Testis (tissue), 2 donors: ENCODE measurements around the gene ACBD3.

ENCODE experiments used
- POLR2A ChIP-seq: fragments of 450-650 bp; IDR thresholded peaks from one replicate; pipeline ENCODE4 v1.6.1; 2017; ENCODE audit warnings: antibody characterized with exemption, mild to moderate bottlenecking, moderate library complexity
- TF ChIP-seq, protein P1 (sequence below), 3 experiments: fragments of 450-650 bp in 2 of 3; fragments of 200-600 bp in 1 of 3; sonication (generic) in 1 of 3; IDR thresholded peaks; one replicate each; pipeline ENCODE4 v1.5.1; 2016 to 2019; ENCODE audit warnings: antibody characterized with exemption in 3 of 3, mild to moderate bottlenecking in 2 of 3, moderate library complexity in 1 of 3

DNA sequence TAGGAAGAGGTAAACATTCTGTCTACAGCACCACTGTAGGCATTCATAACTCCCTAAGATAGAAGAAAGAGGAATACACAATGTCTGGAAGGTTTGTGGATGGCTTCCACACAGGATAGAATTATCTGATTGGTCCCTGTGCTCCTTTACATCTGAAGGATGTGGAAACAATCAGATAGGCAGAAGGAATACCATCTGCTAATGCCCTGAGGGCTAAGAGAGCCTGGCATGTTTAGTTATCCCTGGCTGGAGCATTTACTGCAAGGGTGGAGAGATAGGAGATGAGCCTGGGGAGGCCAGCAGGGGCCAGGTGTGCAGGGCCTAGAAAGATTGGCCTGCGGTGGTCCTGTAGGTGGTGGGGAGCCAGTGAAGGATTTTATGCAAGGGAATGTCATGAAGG is 8.6 kb upstream of the ACBD3 start:
- TF ChIP-seq, protein P1, sequence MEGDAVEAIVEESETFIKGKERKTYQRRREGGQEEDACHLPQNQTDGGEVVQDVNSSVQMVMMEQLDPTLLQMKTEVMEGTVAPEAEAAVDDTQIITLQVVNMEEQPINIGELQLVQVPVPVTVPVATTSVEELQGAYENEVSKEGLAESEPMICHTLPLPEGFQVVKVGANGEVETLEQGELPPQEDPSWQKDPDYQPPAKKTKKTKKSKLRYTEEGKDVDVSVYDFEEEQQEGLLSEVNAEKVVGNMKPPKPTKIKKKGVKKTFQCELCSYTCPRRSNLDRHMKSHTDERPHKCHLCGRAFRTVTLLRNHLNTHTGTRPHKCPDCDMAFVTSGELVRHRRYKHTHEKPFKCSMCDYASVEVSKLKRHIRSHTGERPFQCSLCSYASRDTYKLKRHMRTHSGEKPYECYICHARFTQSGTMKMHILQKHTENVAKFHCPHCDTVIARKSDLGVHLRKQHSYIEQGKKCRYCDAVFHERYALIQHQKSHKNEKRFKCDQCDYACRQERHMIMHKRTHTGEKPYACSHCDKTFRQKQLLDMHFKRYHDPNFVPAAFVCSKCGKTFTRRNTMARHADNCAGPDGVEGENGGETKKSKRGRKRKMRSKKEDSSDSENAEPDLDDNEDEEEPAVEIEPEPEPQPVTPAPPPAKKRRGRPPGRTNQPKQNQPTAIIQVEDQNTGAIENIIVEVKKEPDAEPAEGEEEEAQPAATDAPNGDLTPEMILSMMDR (IDR thresholded peaks at IDR 0.05): no peak
- no peak for TF ChIP-seq POLR2A
